H1 (cell line): ENCODE results near the gene UNC80. TPM values are rescaled to one million over a fixed set of nuclear protein-coding genes. Genes with fewer than 3 reads are reported as not detected.

ENCODE experiments used
- PHF8 ChIP-seq: fragments of 200-600 bp; sonication (generic); conservative IDR thresholded peaks from 2 replicates; pipeline ENCODE4 v1.7.1; 2012; ENCODE audit warnings: low read depth, mild to moderate bottlenecking, inconsistent platforms, low read length, moderate library complexity
- SRF ChIP-seq: IDR thresholded peaks from 2 replicates; pipeline ENCODE4 v1.6.1; 2011; ENCODE audit warnings: mild to moderate bottlenecking, low read depth, low read length, moderate library complexity
- polyA plus RNA-seq, 7 experiments: library from polyadenylated mRNA; depleted of rRNA in 3 of 7; stranded (reverse) in 5 of 7; unstranded in 2 of 7; fragments of >200 nt in 5 of 7; fragments of 200-250 nt in 2 of 7; gene quantifications; 1 replicate in 5 of 7; 2 replicates in 1 of 7; 4 replicates in 1 of 7; pipeline versions ENCODE4 v1.2.1 to v1.2.3, GENCODE V29; 2011 to 2013; ENCODE audit warnings: missing spikeins in 2 of 7, mixed read lengths in 2 of 7
- total RNA-seq: library from RNA; stranded (reverse); fragmentation: NEBNext Ultra II Directional; extraction: Animal tissue kit (Norgen Biotek cat#: 25700); gene quantifications from 2 replicates; pipeline ENCODE4 v1.2.1, GENCODE V29; 2021
- TF ChIP-seq, protein P1 (sequence below): fragments of 300-600 bp; sonication (generic); IDR thresholded peaks from 2 replicates; pipeline ENCODE4 v1.7.1; 2012; ENCODE audit warnings: low read length, moderate library complexity, mild to moderate bottlenecking, inconsistent platforms; ENCODE audit not compliant: insufficient replicate concordance

Gene UNC80
- total and polyA plus RNA-seq, 2 of the 8 experiments (the other 6 are each of a cell fraction or from before 2014, with no cell fraction given), result 0.53 to 0.56 TPM

DNA sequence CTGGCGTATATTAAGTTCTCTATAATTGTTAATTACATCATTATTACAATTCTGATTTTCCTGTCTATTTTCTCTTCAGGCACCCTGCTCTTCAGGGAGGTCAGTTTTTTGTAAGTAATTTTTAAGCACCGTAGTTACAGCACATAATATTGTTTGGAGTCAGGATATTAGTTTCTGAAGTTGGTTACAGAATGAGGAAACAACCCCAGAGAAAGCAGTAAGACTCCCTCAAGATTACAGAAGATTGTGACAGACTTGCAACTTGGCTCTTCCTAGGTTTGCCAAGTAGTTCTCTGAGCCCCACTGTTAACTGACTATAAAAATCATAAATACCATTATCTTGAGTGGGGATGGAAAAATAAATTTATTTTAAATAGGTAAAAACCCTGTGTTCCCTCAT, 231.7 kb downstream of the UNC80 start (continued):
- TF ChIP-seq, protein P1, sequence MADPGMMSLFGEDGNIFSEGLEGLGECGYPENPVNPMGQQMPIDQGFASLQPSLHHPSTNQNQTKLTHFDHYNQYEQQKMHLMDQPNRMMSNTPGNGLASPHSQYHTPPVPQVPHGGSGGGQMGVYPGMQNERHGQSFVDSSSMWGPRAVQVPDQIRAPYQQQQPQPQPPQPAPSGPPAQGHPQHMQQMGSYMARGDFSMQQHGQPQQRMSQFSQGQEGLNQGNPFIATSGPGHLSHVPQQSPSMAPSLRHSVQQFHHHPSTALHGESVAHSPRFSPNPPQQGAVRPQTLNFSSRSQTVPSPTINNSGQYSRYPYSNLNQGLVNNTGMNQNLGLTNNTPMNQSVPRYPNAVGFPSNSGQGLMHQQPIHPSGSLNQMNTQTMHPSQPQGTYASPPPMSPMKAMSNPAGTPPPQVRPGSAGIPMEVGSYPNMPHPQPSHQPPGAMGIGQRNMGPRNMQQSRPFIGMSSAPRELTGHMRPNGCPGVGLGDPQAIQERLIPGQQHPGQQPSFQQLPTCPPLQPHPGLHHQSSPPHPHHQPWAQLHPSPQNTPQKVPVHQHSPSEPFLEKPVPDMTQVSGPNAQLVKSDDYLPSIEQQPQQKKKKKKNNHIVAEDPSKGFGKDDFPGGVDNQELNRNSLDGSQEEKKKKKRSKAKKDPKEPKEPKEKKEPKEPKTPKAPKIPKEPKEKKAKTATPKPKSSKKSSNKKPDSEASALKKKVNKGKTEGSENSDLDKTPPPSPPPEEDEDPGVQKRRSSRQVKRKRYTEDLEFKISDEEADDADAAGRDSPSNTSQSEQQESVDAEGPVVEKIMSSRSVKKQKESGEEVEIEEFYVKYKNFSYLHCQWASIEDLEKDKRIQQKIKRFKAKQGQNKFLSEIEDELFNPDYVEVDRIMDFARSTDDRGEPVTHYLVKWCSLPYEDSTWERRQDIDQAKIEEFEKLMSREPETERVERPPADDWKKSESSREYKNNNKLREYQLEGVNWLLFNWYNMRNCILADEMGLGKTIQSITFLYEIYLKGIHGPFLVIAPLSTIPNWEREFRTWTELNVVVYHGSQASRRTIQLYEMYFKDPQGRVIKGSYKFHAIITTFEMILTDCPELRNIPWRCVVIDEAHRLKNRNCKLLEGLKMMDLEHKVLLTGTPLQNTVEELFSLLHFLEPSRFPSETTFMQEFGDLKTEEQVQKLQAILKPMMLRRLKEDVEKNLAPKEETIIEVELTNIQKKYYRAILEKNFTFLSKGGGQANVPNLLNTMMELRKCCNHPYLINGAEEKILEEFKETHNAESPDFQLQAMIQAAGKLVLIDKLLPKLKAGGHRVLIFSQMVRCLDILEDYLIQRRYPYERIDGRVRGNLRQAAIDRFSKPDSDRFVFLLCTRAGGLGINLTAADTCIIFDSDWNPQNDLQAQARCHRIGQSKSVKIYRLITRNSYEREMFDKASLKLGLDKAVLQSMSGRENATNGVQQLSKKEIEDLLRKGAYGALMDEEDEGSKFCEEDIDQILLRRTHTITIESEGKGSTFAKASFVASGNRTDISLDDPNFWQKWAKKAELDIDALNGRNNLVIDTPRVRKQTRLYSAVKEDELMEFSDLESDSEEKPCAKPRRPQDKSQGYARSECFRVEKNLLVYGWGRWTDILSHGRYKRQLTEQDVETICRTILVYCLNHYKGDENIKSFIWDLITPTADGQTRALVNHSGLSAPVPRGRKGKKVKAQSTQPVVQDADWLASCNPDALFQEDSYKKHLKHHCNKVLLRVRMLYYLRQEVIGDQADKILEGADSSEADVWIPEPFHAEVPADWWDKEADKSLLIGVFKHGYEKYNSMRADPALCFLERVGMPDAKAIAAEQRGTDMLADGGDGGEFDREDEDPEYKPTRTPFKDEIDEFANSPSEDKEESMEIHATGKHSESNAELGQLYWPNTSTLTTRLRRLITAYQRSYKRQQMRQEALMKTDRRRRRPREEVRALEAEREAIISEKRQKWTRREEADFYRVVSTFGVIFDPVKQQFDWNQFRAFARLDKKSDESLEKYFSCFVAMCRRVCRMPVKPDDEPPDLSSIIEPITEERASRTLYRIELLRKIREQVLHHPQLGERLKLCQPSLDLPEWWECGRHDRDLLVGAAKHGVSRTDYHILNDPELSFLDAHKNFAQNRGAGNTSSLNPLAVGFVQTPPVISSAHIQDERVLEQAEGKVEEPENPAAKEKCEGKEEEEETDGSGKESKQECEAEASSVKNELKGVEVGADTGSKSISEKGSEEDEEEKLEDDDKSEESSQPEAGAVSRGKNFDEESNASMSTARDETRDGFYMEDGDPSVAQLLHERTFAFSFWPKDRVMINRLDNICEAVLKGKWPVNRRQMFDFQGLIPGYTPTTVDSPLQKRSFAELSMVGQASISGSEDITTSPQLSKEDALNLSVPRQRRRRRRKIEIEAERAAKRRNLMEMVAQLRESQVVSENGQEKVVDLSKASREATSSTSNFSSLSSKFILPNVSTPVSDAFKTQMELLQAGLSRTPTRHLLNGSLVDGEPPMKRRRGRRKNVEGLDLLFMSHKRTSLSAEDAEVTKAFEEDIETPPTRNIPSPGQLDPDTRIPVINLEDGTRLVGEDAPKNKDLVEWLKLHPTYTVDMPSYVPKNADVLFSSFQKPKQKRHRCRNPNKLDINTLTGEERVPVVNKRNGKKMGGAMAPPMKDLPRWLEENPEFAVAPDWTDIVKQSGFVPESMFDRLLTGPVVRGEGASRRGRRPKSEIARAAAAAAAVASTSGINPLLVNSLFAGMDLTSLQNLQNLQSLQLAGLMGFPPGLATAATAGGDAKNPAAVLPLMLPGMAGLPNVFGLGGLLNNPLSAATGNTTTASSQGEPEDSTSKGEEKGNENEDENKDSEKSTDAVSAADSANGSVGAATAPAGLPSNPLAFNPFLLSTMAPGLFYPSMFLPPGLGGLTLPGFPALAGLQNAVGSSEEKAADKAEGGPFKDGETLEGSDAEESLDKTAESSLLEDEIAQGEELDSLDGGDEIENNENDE, result no peak
- TF ChIP-seq SRF, result no peak
- TF ChIP-seq PHF8, result no peak
